ENCODE data around the gene SIRPG.

DNA sequence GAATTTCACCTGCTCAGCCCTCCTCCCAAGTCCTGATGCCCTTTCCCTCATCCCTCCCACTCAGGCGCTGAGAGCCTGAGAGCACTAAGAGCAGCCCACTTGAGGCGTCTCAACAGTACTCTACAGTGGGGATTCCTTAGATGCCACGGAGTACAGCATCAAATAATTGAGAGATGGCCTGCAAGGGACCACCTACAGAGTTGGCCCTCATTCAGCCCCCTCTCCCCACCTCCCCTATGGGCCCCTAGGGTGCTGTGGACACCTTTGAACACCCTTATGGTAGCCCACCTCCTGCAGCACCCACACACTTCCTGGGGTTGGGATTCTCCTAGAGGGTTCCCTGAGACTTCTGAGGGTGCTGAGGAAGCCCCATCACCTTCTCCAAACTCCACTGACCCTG is 37.1 kb upstream of the SIRPG start:
- TF ChIP-seq SP2 (tag by site-specific recombination; IDR thresholded peaks at IDR 0.05), result no peak
- TF ChIP-seq ZNF121 (tag by site-specific recombination; IDR thresholded peaks at IDR 0.05), result no peak
- TF ChIP-seq, protein P1, sequence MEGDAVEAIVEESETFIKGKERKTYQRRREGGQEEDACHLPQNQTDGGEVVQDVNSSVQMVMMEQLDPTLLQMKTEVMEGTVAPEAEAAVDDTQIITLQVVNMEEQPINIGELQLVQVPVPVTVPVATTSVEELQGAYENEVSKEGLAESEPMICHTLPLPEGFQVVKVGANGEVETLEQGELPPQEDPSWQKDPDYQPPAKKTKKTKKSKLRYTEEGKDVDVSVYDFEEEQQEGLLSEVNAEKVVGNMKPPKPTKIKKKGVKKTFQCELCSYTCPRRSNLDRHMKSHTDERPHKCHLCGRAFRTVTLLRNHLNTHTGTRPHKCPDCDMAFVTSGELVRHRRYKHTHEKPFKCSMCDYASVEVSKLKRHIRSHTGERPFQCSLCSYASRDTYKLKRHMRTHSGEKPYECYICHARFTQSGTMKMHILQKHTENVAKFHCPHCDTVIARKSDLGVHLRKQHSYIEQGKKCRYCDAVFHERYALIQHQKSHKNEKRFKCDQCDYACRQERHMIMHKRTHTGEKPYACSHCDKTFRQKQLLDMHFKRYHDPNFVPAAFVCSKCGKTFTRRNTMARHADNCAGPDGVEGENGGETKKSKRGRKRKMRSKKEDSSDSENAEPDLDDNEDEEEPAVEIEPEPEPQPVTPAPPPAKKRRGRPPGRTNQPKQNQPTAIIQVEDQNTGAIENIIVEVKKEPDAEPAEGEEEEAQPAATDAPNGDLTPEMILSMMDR (tag by site-specific recombination; IDR thresholded peaks at IDR 0.05), result no peak
- no peak for TF ChIP-seq KLF9 (tag by site-specific recombination; IDR thresholded peaks at IDR 0.05; ENCODE audit: low read depth)
